HL-60 (cell line): Measurements from ENCODE around the gene SLC5A5.
A peak's percentile ranks its signal among the peaks of the same experiment; 100 is the strongest.
"Not testable (repeated sequence)": the region's sequence is repeated elsewhere in the genome, so short reads cannot be mapped to it uniquely, and the experiment has no call there.

Source experiments
- DNase-seq, 2 experiments: peaks; one replicate each; pipeline ENCODE4 v3.0.0-alpha.2; 2010 to 2020; ENCODE audit warnings: low read depth in 1 of 2, low spot score in 1 of 2
- H3K27ac ChIP-seq: fragments of 250-450 bp; sonication (Bioruptor Pico); replicated peaks from 2 replicates; pipeline ENCODE4 v1.5.1; 2020; ENCODE audit warnings: mild to moderate bottlenecking, moderate library complexity
- H3K27me3 ChIP-seq: fragments of 250-450 bp; sonication (Bioruptor Pico); 2 replicates; pipeline ENCODE4 v1.5.1; 2021; ENCODE audit warnings: mild to moderate bottlenecking, moderate library complexity; ENCODE audit not compliant: insufficient read depth, poor library complexity, severe bottlenecking
- H3K4me3 ChIP-seq: replicated peaks from 2 replicates; pipeline ENCODE4 v1.5.1; 2011; ENCODE audit warnings: mild to moderate bottlenecking, control low read depth, low read length; ENCODE audit not compliant: insufficient read depth
- CTCF ChIP-seq: IDR thresholded peaks from one replicate; pipeline ENCODE4 v1.5.1; 2011; ENCODE audit warnings: low read length, control low read depth, inconsistent platforms; ENCODE audit not compliant: insufficient read depth
- GABPA ChIP-seq: IDR thresholded peaks from 2 replicates; pipeline ENCODE4 v1.6.1; 2012; ENCODE audit warnings: low read depth
- POLR2AphosphoS5 ChIP-seq: IDR thresholded peaks from 2 replicates; pipeline ENCODE4 v1.6.1; 2012; ENCODE audit warnings: low read depth
- REST ChIP-seq: IDR thresholded peaks from 2 replicates; pipeline ENCODE4 v1.6.1; 2012; ENCODE audit warnings: low read depth; ENCODE audit not compliant: insufficient replicate concordance
- SPI1 ChIP-seq: IDR thresholded peaks from 2 replicates; pipeline ENCODE4 v1.6.1; 2012; ENCODE audit warnings: low read depth, mild to moderate bottlenecking, borderline replicate concordance

The SLC5A5 gene

GRCh38 chr19:17909003-17909732, 37.4 kb downstream of the SLC5A5 start:
- Histone ChIP-seq H3K27ac (no peak overlapping the region), H3K27me3 (no peaks in the 10 kb centered on the region), H3K4me3 (no peak overlapping the region)
- DNase-seq: no peak
- TF ChIP-seq GABPA (no peak), REST (no peak), POLR2AphosphoS5 (no peak), SPI1 (no peak), CTCF (no peak)

GRCh38 chr19:17910791-17911360, 39.1 kb downstream of the SLC5A5 start:
- Histone ChIP-seq H3K4me3 (no peak overlapping the region), H3K27ac (no peak overlapping the region), H3K27me3 (no peaks in the 10 kb centered on the region)
- TF ChIP-seq CTCF: no peak
- peak; percentile 73 for TF ChIP-seq POLR2AphosphoS5
- DNase-seq: peak; percentile 16 to 68

GRCh38 chr19:17915940-17916593, 44.3 kb downstream of the SLC5A5 start:
- H3K27ac ChIP-seq: no peak overlapping the region
- TF ChIP-seq POLR2AphosphoS5 (no peak), SPI1 (no peak), REST (no peak), CTCF (no peak), GABPA (no peak)
- no peaks in the 10 kb centered on the region for H3K27me3 ChIP-seq
- DNase-seq: no peak
- no peak overlapping the region for H3K4me3 ChIP-seq

- not testable (repeated sequence) for DNase-seq, H3K4me3 ChIP-seq, H3K27ac ChIP-seq, H3K27me3 ChIP-seq
These were observed 46.4 kb downstream of the SLC5A5 start for GRCh38 chr19:17918151-17918550.

GRCh38 chr19:17919122-17919521, 47.4 kb downstream of the SLC5A5 start:
- H3K27me3 ChIP-seq, DNase-seq, H3K27ac ChIP-seq, H3K4me3 ChIP-seq: not testable (repeated sequence)
